Tibial nerve (tissue), 4 donors: ENCODE data around the gene DLK2. TPM values are rescaled to one million over a fixed set of nuclear protein-coding genes. Genes with fewer than 3 reads are reported as not detected.
"Not testable (repeated sequence)": the region's sequence is repeated elsewhere in the genome, so short reads cannot be mapped to it uniquely, and the experiment has no call there.

Experiments used
- DNase-seq, 2 donors: peaks; one replicate each; pipeline ENCODE4 v3.0.0-alpha.2; 2019; ENCODE audit warnings: low spot score in 2 of 2
- H3K27ac ChIP-seq, 4 donors: fragments of 200-600 bp; sonication (generic) in 3 of 4; one replicate each; pipeline ENCODE4 v1.5.1; 2017 to 2019; ENCODE audit warnings: mild to moderate bottlenecking in 1 of 4
- H3K27me3 ChIP-seq, 2 donors: fragments of 200-600 bp; sonication (generic) in 1 of 2; one replicate each; pipeline versions ENCODE4 v1.5.1 to v1.6.0; 2017 to 2019
- H3K36me3 ChIP-seq, 3 donors: fragments of 200-600 bp; sonication (generic); one replicate each; pipeline ENCODE4 v1.5.1; 2018 to 2019
- H3K4me1 ChIP-seq, 4 donors: fragments of 200-600 bp; sonication (generic) in 3 of 4; one replicate each; pipeline ENCODE4 v1.5.1; 2017 to 2019
- H3K4me3 ChIP-seq, 4 donors: fragments of 200-600 bp; sonication (generic) in 3 of 4; one replicate each; pipeline ENCODE4 v1.5.1; 2017 to 2019; ENCODE audit warnings: mild to moderate bottlenecking in 1 of 4, moderate library complexity in 1 of 4
- H3K9me3 ChIP-seq, 4 donors: fragments of 200-600 bp; sonication (generic) in 3 of 4; one replicate each; pipeline ENCODE4 v1.5.1; 2017 to 2019
- CTCF ChIP-seq, 5 experiments: fragments of 200-600 bp in 3 of 5; fragments of 450-650 bp in 2 of 5; sonication (generic) in 3 of 5; IDR thresholded peaks; one replicate each; pipeline ENCODE4 v1.5.1; 2016 to 2019; ENCODE audit warnings: antibody characterized with exemption in 5 of 5, mild to moderate bottlenecking in 3 of 5, moderate library complexity in 2 of 5
- EP300 ChIP-seq, 2 donors: sonication (generic); formaldehyde crosslinking; IDR thresholded peaks; one replicate each; pipeline ENCODE4 v1.6.1; 2017; ENCODE audit warnings: antibody characterized with exemption in 2 of 2, mild to moderate bottlenecking in 1 of 2
- POLR2A ChIP-seq, 2 donors: fragments of 450-650 bp; IDR thresholded peaks; one replicate each; pipeline ENCODE4 v1.6.1; 2017; ENCODE audit warnings: antibody characterized with exemption in 2 of 2, mild to moderate bottlenecking in 2 of 2, moderate library complexity in 2 of 2
- WGBS, 2 donors: methylation state at CpG; one replicate each; pipeline ENCODE4 v1.1.5; 2018; 5-methylcytosine and 5-hydroxymethylcytosine counted together
- total RNA-seq, 4 donors: library from RNA; depleted of rRNA; stranded (reverse); fragments of >200 nt; gene quantifications; one replicate each; pipeline ENCODE4 v1.1.0, GENCODE V29; 2016

DLK2 gene
- total RNA-seq, 4 donors from 2014 or later = 1.0 to 3.5 TPM; not detected in 2

GRCh38 chr6:43416935-43417334 lies 38.4 kb downstream of the DLK2 start:
- no peak for DNase-seq
- no peaks in the 10 kb centered on the region for H3K27me3 ChIP-seq
- no peaks in the 10 kb centered on the region for H3K4me1 ChIP-seq
- no peak overlapping the region for H3K27ac ChIP-seq
- peaks cover 0 to 9% (median 0%) of the 10 kb centered on the region in 4 donors for H3K9me3 ChIP-seq
- H3K4me3 ChIP-seq = no peak overlapping the region
- TF ChIP-seq CTCF (IDR thresholded peaks at IDR 0.05) = no peak
- TF ChIP-seq POLR2A (IDR thresholded peaks at IDR 0.05) = no peak
- no peak for TF ChIP-seq EP300 (IDR thresholded peaks at IDR 0.05)
- H3K36me3 ChIP-seq = no peaks in the 10 kb centered on the region
- WGBS, 2 donors = 75 to 76% methylated on average over 4 of the region's 4 CpGs

DNA sequence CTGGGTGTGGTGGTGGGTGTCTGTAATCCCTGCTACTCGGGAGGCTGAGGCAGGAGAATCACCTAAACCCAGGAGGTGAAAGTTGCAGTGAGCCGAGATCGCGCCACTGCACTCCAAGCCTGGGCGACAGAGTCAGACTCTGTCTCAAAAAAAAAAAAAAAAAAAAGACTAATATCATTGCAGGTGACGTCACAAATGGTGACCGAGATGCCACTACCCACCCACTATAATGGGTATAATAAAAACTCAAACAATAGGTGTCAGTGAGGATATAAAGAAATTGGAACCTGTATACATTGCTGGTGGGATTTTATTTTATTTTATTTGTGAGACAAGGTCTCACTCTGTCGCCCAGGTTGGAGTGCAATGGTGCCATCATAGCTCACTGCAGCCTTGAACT lies 40.1 kb downstream of the DLK2 start:
- H3K27ac ChIP-seq, H3K4me3 ChIP-seq, H3K36me3 ChIP-seq, H3K4me1 ChIP-seq, DNase-seq, H3K9me3 ChIP-seq, H3K27me3 ChIP-seq: not testable (repeated sequence)
- 90 to 95% methylated on average over 8 of the region's 8 CpGs for WGBS, 2 donors

DNA sequence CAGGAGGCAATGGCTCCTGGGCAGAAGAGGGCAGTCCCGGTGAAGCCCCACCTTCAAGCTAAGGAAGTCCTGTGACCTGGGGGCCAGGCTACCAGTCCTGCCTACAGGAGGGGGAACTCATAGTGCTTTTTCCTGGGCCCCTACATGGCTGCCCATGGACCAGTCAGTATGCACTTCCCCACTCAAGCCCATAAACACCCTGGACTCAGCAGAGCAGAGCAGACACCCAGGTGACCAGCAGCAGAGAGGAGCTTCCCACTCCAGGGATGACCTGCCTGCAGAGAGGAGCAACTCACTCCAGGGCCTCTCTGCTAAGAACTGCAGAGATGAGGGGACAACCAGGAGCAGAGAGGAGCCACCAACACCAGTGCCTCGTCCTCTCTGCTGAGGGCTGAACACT lies 42.3 kb downstream of the DLK2 start:
- H3K4me3 ChIP-seq = no peak overlapping the region
- peaks cover 0 to 9% (median 0%) of the 10 kb centered on the region in 4 donors for H3K9me3 ChIP-seq
- no peak overlapping the region for H3K27ac ChIP-seq
- no peak for DNase-seq
- no peaks in the 10 kb centered on the region for H3K4me1 ChIP-seq
- 90 to 100% methylated on average over 1 of the region's 2 CpGs for WGBS, 2 donors
- H3K27me3 ChIP-seq = peaks cover 0 to 3% of the 10 kb centered on the region in 2 donors
- no peak for TF ChIP-seq POLR2A (IDR thresholded peaks at IDR 0.05)
- TF ChIP-seq EP300 (IDR thresholded peaks at IDR 0.05) = no peak
- no peak for TF ChIP-seq CTCF (IDR thresholded peaks at IDR 0.05)
- H3K36me3 ChIP-seq = no peaks in the 10 kb centered on the region

DNA sequence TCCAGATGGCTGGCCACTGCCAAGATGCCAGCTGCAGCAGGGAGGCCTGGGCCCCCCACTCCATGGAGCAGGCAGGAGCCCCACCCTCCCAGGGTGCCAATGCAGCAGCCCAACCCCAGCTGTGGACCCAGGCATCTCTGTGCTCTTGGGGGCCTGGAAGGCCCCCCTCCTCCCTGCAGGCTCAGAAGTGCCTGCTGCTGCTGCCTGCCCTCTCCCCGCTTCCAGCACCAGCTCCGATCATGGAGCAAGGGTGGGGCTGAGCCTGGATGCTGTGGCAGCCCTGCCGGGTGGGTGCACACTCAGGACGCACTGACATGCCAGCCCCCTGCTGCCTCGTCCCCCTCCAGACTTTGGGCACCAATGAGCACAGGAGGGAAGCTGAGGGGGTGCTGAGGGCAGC lies 42.8 kb downstream of the DLK2 start:
- Histone ChIP-seq H3K9me3 (peaks cover 0 to 9% (median 0%) of the 10 kb centered on the region in 4 donors), H3K36me3 (no peaks in the 10 kb centered on the region), H3K27me3 (peaks cover 0 to 3% of the 10 kb centered on the region in 2 donors), H3K4me3 (no peak overlapping the region), H3K4me1 (no peaks in the 10 kb centered on the region), H3K27ac (no peak overlapping the region)
- TF ChIP-seq CTCF (IDR thresholded peaks at IDR 0.05) (no peak), EP300 (IDR thresholded peaks at IDR 0.05) (no peak), POLR2A (IDR thresholded peaks at IDR 0.05) (no peak)
- no peak for DNase-seq
- WGBS, 2 donors = 73 to 85% methylated on average over 5 of the region's 5 CpGs

DNA sequence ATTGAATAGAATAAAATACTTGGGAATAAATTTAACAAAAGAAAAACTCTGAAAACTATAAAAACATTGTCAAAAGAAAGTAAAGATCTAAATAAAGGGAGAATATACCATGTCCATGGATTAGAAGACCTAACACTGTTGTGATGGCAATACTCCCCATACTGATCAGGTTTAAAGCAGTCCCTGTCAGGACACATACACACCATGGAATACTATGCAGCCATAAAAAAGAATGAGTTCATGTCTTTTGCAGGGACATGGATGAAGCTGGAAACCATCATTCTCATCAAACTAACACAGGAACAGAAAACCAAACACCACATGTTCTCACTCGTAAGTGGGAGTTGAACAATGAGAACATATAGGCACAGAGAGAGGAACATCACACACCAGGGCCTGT lies 44.6 kb downstream of the DLK2 start:
- 71 to 78% methylated on average over 1 of the region's 1 CpG for WGBS, 2 donors
- H3K4me1 ChIP-seq, DNase-seq, H3K36me3 ChIP-seq, H3K4me3 ChIP-seq, H3K27me3 ChIP-seq, H3K27ac ChIP-seq: not testable (repeated sequence)
- peaks cover 0 to 11% (median 0%) of the 10 kb centered on the region in 4 donors for H3K9me3 ChIP-seq

- Histone ChIP-seq H3K27ac (no peak overlapping the region), H3K9me3 (peaks cover 0 to 11% (median 0%) of the 10 kb centered on the region in 4 donors), H3K4me1 (no peaks in the 10 kb centered on the region), H3K27me3 (peaks cover 0 to 3% of the 10 kb centered on the region in 2 donors), H3K36me3 (no peaks in the 10 kb centered on the region), H3K4me3 (no peak overlapping the region)
- DNase-seq = no peak
- 88 to 94% methylated on average over 4 of the region's 4 CpGs for WGBS, 2 donors
- TF ChIP-seq CTCF (IDR thresholded peaks at IDR 0.05) = no peak
- no peak for TF ChIP-seq EP300 (IDR thresholded peaks at IDR 0.05)
- TF ChIP-seq POLR2A (IDR thresholded peaks at IDR 0.05) = no peak
These were observed 47.1 kb downstream of the DLK2 start for GRCh38 chr6:43408259-43408658.
